CD4-positive, CD25-positive, alpha-beta regulatory T cell (primary cell): Measurements from ENCODE around the gene PLB1. TPM values are rescaled to one million over a fixed set of nuclear protein-coding genes. Genes with fewer than 3 reads are reported as not detected.

ENCODE experiments used
- ATAC-seq, 2 donors: fragments of 150-1000 bp; cut with Tn5 transposase; one replicate each; pipeline ENCODE4 v1.10.0; 2021; ENCODE audit warnings: low read depth in 2 of 2, moderate number of reproducible peaks in 2 of 2, moderate library complexity in 1 of 2
- DNase-seq, 3 donors: peaks; one replicate each; pipeline versions ENCODE4 v3.0.0 to v3.0.0-alpha.2; 2012 to 2022; ENCODE audit warnings: mixed read lengths in 1 of 3
- H3K27ac ChIP-seq: one replicate; pipeline ENCODE4 v1.7.0; 2013; ENCODE audit warnings: mild to moderate bottlenecking, low read length; ENCODE audit not compliant: insufficient read depth, poor library complexity, severe bottlenecking
- H3K27me3 ChIP-seq: one replicate; pipeline ENCODE4 v1.7.0; 2013; ENCODE audit warnings: low read length; ENCODE audit not compliant: control insufficient read depth, insufficient read depth
- H3K36me3 ChIP-seq: one replicate; pipeline ENCODE4 v1.7.0; 2013; ENCODE audit warnings: mild to moderate bottlenecking, low read length, moderate library complexity; ENCODE audit not compliant: control insufficient read depth, insufficient read depth
- H3K4me1 ChIP-seq: 2 replicates; pipeline ENCODE4 v1.7.0; 2013; ENCODE audit warnings: mild to moderate bottlenecking, low read length; ENCODE audit not compliant: insufficient read depth, control insufficient read depth, poor library complexity, severe bottlenecking
- H3K4me3 ChIP-seq: one replicate; pipeline ENCODE4 v1.7.0; 2013; ENCODE audit warnings: low read depth, mild to moderate bottlenecking, low read length, moderate library complexity
- H3K9me3 ChIP-seq, 2 experiments: 1 replicate in 1 of 2; 2 replicates in 1 of 2; pipeline ENCODE4 v1.7.0; 2013; ENCODE audit warnings: low read length in 2 of 2, mild to moderate bottlenecking in 1 of 2, moderate library complexity in 1 of 2; ENCODE audit not compliant: control insufficient read depth in 2 of 2
- H3K27ac Mint-ChIP-seq, 3 donors: one replicate each; pipeline ENCODE4 v1.8.0; 2020 to 2022; ENCODE audit warnings: mild to moderate bottlenecking in 3 of 3, mixed read lengths in 3 of 3, moderate library complexity in 2 of 3
- H3K27me3 Mint-ChIP-seq: one replicate; pipeline ENCODE4 v1.8.0; 2022; ENCODE audit warnings: mild to moderate bottlenecking, mixed read lengths
- H3K36me3 Mint-ChIP-seq: one replicate; pipeline ENCODE4 v1.8.0; 2020; ENCODE audit warnings: mixed read lengths
- H3K4me1 Mint-ChIP-seq, 4 donors: one replicate each; pipeline ENCODE4 v1.8.0; 2020 to 2022; ENCODE audit warnings: mixed read lengths in 4 of 4, mild to moderate bottlenecking in 1 of 4
- H3K4me3 Mint-ChIP-seq, 4 donors: one replicate each; pipeline ENCODE4 v1.8.0; 2020 to 2022; ENCODE audit warnings: mild to moderate bottlenecking in 4 of 4, mixed read lengths in 4 of 4, moderate library complexity in 3 of 4
- H3K9me3 Mint-ChIP-seq, 7 donors: one replicate each; pipeline ENCODE4 v1.8.0; 2020 to 2022; ENCODE audit warnings: mixed read lengths in 7 of 7, mild to moderate bottlenecking in 3 of 7, moderate library complexity in 2 of 7
- polyA plus RNA-seq, 4 donors: library from polyadenylated mRNA; unstranded; fragments of 300-500 nt; fragmentation: Illumina TruSeq; gene quantifications; one replicate each; pipeline ENCODE4 v1.2.3, GENCODE V29; 2021
- total RNA-seq: library from RNA; stranded (reverse); gene quantifications from one replicate; pipeline ENCODE4 v1.2.3, GENCODE V29; 2022

The PLB1 gene
- total and polyA plus RNA-seq, 5 donors from 2014 or later: 0.08 to 2.5 (median 0.97) TPM

DNA sequence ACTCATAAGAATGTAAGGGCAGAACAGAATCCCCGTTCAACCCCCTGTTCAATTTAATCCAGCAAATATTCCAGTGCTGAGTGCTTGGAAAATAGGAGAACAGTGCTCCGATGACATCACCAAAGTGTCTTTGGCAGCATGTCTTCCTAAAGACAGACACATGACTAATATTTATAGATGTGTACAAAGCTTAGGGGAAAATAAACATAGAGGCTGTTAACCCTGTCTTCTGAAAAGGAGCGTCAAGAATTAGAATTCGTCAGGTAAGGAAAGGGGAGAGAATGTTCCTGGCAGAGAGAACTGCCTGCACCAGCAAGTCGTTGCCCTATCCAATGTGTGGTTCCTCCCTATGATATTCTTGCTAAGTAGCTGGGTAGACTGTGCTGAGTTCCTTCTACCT, 72.7 kb downstream of the PLB1 start:
- ATAC-seq (no peak), DNase-seq (no peak)
- H3K9me3 Mint-ChIP-seq: peaks cover 0 to 6% (median 0%) of the 10 kb centered on the region in 7 donors
- no peaks in the 10 kb centered on the region for H3K36me3 Mint-ChIP-seq
- H3K27me3 ChIP-seq: no peaks in the 10 kb centered on the region
- H3K27ac ChIP-seq: no peak overlapping the region
- H3K4me3 Mint-ChIP-seq: peak overlapping the region in 3 of 4 donors; percentile 89 to 98 (median 91)
- H3K27me3 Mint-ChIP-seq: peaks cover 16% of the 10 kb centered on the region
- H3K4me1 Mint-ChIP-seq: peaks cover 0 to 20% (median 7%) of the 10 kb centered on the region in 4 donors
- no peak overlapping the region for H3K27ac Mint-ChIP-seq
- H3K4me3 ChIP-seq: no peak overlapping the region
- peaks cover 13% of the 10 kb centered on the region for H3K4me1 ChIP-seq
- H3K36me3 ChIP-seq: no peaks in the 10 kb centered on the region
- no peaks in the 10 kb centered on the region for H3K9me3 ChIP-seq

DNA sequence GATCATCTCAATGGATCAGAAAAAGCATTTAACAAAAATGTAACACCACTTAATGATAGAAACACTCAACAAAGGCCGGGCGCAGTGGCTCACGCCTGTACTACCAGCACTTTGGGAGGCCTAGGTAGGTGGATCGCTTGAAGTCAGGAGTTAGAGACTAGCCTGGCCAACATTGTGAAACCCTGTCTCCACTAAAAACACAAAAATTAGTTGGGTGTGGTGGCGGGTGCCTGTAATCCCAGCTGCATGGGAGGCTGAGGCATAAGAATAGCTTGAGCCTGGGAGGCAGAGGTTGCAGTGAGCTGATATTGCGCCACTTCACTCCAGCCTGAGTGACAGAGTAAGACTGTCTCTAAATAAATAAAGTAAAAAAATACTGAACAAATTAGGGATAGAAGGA, 74.6 kb downstream of the PLB1 start:
- Mint-ChIP-seq H3K27ac (no peak overlapping the region), H3K4me1 (peaks cover 0 to 20% (median 7%) of the 10 kb centered on the region in 4 donors), H3K36me3 (no peaks in the 10 kb centered on the region), H3K4me3 (no peak overlapping the region), H3K27me3 (peaks cover 16% of the 10 kb centered on the region), H3K9me3 (peaks cover 0 to 6% (median 0%) of the 10 kb centered on the region in 7 donors)
- H3K4me3 ChIP-seq: no peak overlapping the region
- DNase-seq (no peak), ATAC-seq (no peak)
- H3K36me3 ChIP-seq: no peaks in the 10 kb centered on the region
- H3K9me3 ChIP-seq: no peaks in the 10 kb centered on the region
- no peak overlapping the region for H3K27ac ChIP-seq
- peaks cover 13% of the 10 kb centered on the region for H3K4me1 ChIP-seq
- no peaks in the 10 kb centered on the region for H3K27me3 ChIP-seq

DNA sequence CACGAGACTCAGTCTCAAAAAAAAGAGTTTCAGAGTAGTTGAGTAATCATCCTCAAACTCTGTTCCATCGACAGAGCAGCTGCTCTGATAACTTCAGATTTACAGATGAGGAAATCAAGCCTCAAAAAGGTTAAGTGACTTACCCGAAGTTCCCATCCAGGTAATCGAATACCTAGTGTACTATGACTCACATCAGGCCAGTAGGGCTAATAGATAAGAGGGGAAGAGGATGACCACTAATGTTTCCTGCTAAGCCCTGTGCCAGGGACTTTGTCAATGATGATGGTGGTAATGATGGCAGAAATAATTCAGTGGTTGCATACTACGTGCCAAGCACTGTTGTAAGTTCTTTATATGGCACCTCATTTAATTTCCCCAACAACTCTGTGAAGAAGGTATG, 80.9 kb downstream of the PLB1 start:
- Histone ChIP-seq H3K9me3 (no peaks in the 10 kb centered on the region), H3K27me3 (no peaks in the 10 kb centered on the region), H3K4me1 (no peaks in the 10 kb centered on the region), H3K36me3 (no peaks in the 10 kb centered on the region), H3K4me3 (no peak overlapping the region), H3K27ac (no peak overlapping the region)
- DNase-seq (no peak), ATAC-seq (no peak)
- H3K36me3 Mint-ChIP-seq: no peaks in the 10 kb centered on the region
- H3K27ac Mint-ChIP-seq: no peak overlapping the region
- H3K4me1 Mint-ChIP-seq: no peaks in the 10 kb centered on the region
- H3K27me3 Mint-ChIP-seq: peaks cover 2% of the 10 kb centered on the region
- peaks cover 0 to under 1% (median 0%) of the 10 kb centered on the region in 7 donors for H3K9me3 Mint-ChIP-seq
- no peak overlapping the region for H3K4me3 Mint-ChIP-seq

DNA sequence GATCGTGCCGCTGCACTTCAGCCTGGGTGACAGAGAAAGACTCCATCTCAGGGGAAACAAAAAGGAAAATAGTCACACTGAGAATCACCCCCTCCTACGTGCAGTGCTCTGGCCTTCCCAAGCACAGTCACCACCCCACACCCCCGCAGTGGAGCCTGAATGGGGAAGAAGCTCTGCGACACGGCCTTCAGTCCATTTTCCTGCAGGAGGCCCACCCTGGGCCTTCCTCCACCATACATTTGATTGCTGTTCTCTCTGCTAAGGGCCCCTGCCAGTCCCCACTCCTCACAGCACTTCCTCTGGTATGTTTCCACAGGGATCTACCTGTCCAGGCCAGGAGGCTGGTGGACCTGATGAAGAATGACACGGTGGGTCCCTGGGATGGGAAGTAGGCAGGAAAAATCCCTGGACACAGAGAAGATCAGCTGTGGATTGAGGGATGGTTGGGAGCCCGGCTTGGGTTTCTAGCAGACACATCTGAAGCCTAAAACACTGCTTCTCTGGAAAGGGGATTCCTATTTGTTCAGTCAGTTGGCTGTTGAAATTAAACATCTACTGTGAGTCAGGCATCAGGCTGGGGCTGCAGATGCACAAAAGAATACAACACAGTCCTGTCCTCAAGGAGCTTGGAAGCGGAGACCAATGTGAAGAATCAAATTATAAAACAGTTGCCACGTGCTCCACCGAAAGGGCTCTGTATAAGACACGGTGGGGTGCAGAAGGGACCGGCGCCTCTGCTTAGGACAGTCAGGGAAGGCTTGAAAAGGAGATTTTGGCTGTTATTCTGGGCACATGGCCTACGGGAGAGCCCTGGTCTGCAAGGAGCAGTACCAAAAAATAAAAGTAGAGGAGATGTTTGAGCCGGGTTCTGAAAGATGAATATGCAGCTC, 82.2 kb downstream of the PLB1 start:
- H3K36me3 Mint-ChIP-seq: no peaks in the 10 kb centered on the region
- Histone ChIP-seq H3K4me1 (no peaks in the 10 kb centered on the region), H3K36me3 (no peaks in the 10 kb centered on the region), H3K27me3 (no peaks in the 10 kb centered on the region), H3K4me3 (no peak overlapping the region), H3K9me3 (no peaks in the 10 kb centered on the region), H3K27ac (no peak overlapping the region)
- H3K9me3 Mint-ChIP-seq: no peaks in the 10 kb centered on the region
- no peak overlapping the region for H3K4me3 Mint-ChIP-seq
- DNase-seq: no peak
- H3K27me3 Mint-ChIP-seq: no peaks in the 10 kb centered on the region
- no peaks in the 10 kb centered on the region for H3K4me1 Mint-ChIP-seq
- no peak overlapping the region for H3K27ac Mint-ChIP-seq
- no peak for ATAC-seq

DNA sequence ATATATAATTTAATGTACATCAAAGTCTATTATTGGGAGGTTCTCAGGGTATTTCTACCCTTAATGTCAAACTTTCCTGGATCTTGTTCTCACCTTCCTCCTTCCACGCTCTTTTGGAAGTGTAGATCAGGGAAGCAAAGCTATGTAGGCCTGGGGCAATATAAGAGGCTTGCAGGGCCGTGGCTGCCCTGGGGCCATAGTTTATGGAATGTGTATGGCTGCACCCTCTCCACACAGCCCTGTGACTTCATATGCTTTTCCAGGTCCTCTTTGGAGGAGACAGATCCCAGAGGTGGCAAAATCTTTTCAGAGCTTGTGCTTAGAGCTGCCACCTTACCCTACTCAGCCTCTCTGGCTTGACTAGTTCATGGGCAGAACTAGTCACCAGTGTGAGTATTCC, 82.9 kb downstream of the PLB1 start:
- Histone ChIP-seq H3K9me3 (no peaks in the 10 kb centered on the region), H3K36me3 (no peaks in the 10 kb centered on the region), H3K27ac (no peak overlapping the region), H3K4me3 (no peak overlapping the region), H3K27me3 (no peaks in the 10 kb centered on the region), H3K4me1 (no peaks in the 10 kb centered on the region)
- Mint-ChIP-seq H3K36me3 (no peaks in the 10 kb centered on the region), H3K27me3 (no peaks in the 10 kb centered on the region), H3K4me1 (no peaks in the 10 kb centered on the region), H3K4me3 (no peak overlapping the region), H3K27ac (peak overlapping the region in 1 of 3 donors; percentile 68), H3K9me3 (no peaks in the 10 kb centered on the region)
- DNase-seq: no peak
- no peak for ATAC-seq

DNA sequence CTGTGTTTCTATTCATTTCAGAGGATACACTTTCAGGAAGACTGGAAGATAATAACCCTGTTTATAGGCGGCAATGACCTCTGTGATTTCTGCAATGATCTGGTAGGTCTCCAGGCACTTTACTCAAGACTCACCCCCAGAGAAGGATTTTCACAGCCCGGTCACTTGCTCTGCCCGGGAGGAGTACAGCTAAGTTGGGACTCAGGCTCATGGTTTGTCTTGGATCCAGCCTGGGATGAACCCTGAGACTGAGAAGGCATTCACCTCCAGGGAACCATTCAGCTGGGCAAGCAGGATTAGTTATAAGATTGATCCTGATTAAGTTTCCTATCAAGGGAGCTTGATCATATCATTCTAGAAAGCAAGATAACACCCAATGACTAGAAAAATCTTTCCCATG, 83.7 kb downstream of the PLB1 start:
- peaks cover 0 to 4% (median under 1%) of the 10 kb centered on the region in 4 donors for H3K4me1 Mint-ChIP-seq
- no peaks in the 10 kb centered on the region for H3K27me3 Mint-ChIP-seq
- no peaks in the 10 kb centered on the region for H3K9me3 Mint-ChIP-seq
- no peak overlapping the region for H3K4me3 ChIP-seq
- DNase-seq (no peak), ATAC-seq (no peak)
- no peaks in the 10 kb centered on the region for H3K4me1 ChIP-seq
- no peak overlapping the region for H3K27ac ChIP-seq
- H3K4me3 Mint-ChIP-seq: no peak overlapping the region
- no peaks in the 10 kb centered on the region for H3K27me3 ChIP-seq
- peak overlapping the region in 1 of 3 donors; percentile 68 for H3K27ac Mint-ChIP-seq
- H3K36me3 Mint-ChIP-seq: no peaks in the 10 kb centered on the region
- no peaks in the 10 kb centered on the region for H3K9me3 ChIP-seq
- H3K36me3 ChIP-seq: no peaks in the 10 kb centered on the region

DNA sequence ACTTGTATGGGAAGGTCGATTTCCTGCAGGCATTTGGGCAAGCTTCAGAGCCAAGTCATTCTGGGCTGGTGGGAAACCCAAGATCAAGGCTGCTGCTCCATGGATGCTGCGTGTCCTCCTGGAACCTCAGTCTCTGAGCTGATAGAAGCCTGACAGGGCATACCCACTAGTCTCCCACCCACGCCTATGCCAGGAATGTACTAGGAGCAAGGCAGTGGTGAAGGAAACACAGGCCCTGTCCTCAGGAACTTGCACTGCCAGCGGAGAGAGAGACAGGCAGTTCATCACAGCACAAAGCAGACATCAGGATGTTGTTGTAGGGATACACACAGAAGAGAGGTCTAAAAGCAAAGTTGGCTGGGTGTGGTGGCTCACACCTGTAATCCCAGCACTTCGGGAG, 84.2 kb downstream of the PLB1 start:
- Histone ChIP-seq H3K9me3 (no peaks in the 10 kb centered on the region), H3K4me3 (no peak overlapping the region), H3K27ac (no peak overlapping the region), H3K27me3 (no peaks in the 10 kb centered on the region), H3K4me1 (no peaks in the 10 kb centered on the region), H3K36me3 (no peaks in the 10 kb centered on the region)
- H3K36me3 Mint-ChIP-seq: no peaks in the 10 kb centered on the region
- peak overlapping the region in 1 of 3 donors; percentile 35 for H3K27ac Mint-ChIP-seq
- peaks cover 0 to 4% (median 1%) of the 10 kb centered on the region in 4 donors for H3K4me1 Mint-ChIP-seq
- H3K4me3 Mint-ChIP-seq: no peak overlapping the region
- DNase-seq (no peak), ATAC-seq (no peak)
- no peaks in the 10 kb centered on the region for H3K27me3 Mint-ChIP-seq
- no peaks in the 10 kb centered on the region for H3K9me3 Mint-ChIP-seq

DNA sequence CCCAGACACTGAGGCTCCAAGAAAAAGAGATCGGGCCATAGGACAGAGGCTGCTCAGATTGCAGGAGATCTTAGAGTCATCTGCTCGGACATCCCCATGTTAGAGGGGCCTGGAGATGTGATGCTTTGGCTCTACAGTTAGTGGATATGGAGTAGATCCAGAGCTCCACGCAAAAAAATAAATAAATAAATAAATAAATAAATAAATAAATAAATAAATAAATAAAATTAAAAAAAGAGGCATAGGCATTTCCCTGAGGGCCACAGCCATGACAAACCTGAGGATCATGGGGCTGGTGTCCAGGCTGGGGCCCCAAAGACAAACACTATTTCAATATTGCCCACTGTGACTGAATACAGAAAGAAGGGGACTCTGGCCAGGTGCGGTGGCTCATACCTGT, 85.5 kb downstream of the PLB1 start:
- no peak overlapping the region for H3K27ac ChIP-seq
- Mint-ChIP-seq H3K4me3 (no peak overlapping the region), H3K4me1 (peaks cover 0 to 9% (median 6%) of the 10 kb centered on the region in 4 donors), H3K27me3 (no peaks in the 10 kb centered on the region), H3K27ac (no peak overlapping the region), H3K9me3 (no peaks in the 10 kb centered on the region), H3K36me3 (no peaks in the 10 kb centered on the region)
- peaks cover 3% of the 10 kb centered on the region for H3K4me1 ChIP-seq
- ATAC-seq: no peak
- H3K27me3 ChIP-seq: no peaks in the 10 kb centered on the region
- no peaks in the 10 kb centered on the region for H3K36me3 ChIP-seq
- H3K9me3 ChIP-seq: no peaks in the 10 kb centered on the region
- DNase-seq: no peak
- no peak overlapping the region for H3K4me3 ChIP-seq
